Measurements from ENCODE around the gene MAN2A2. TPM values are rescaled to one million over a fixed set of nuclear protein-coding genes. Genes with fewer than 3 reads are reported as not detected.

Gene MAN2A2
- total RNA-seq, 1 donor from 2014 or later = 133 TPM

- intact Hi-C loops (cut with micrococcal nuclease) = loop anchor here (5.0 kb wide), 1 partner anchor 1245 kb away; the partner anchor contains the start of genes PEX11A and WDR93
Measured at GRCh38 chr15:90936823-90937222, 33.7 kb downstream of the MAN2A2 start.

DNA sequence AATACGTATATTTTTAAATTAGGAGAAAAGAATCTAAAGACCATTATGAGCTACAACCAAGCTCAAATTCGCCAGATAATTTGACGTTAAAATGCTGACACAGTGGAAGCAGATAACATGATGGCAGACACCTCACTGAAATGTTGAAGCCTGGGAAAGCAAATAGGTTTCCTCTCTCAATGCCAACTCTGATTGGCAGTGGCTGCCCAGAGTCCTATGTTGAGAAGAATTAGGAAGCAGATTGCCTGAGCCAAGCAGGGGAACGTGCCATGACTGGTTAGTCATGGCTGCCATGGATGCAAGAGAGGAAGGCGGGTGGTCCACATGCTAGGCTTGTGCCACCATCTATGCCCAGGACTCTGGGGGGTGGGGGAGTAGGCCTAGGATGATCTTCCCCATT, 35.2 kb downstream of the MAN2A2 start:
- no peaks in the 10 kb centered on the region for H3K9me3 Mint-ChIP-seq
- peaks cover 20% of the 10 kb centered on the region for H3K4me1 Mint-ChIP-seq
- ChIA-PET CTCF (interaction anchor here (1.4 kb wide), 1 partner anchor 10 kb away, joined by 3 read pairs; no protein-coding TSS in a partner anchor), POLR2A (no interaction called here)
- H3K27ac Mint-ChIP-seq = no peak overlapping the region
- no peaks in the 10 kb centered on the region for H3K27me3 Mint-ChIP-seq
- no peak for ATAC-seq (ENCODE audit: low read depth)
- intact Hi-C loops (cut with micrococcal nuclease) = loop anchor here (5.0 kb wide), 1 partner anchor 1246 kb away; the partner anchor contains the start of genes PEX11A and WDR93
- no peak for TF ChIP-seq CTCF (IDR thresholded peaks at IDR 0.05)
- peaks cover 48% of the 10 kb centered on the region for H3K36me3 Mint-ChIP-seq (ENCODE audit: low read depth)
- no peak overlapping the region for H3K4me3 Mint-ChIP-seq
- no peak for DNase-seq

More at GRCh38 chr15:90936823-90937222, 33.7 kb downstream of the MAN2A2 start:
- ChIA-PET POLR2A (interaction anchor here (8.7 kb wide), 1 partner anchor 35 kb away, joined by 213 read pairs; the partner anchor contains the start of gene MAN2A2), CTCF (interaction anchor here (1.2 to 8.7 kb wide), 2 partner anchors 37 to 576 kb away, joined by 4 to 193 read pairs; partner anchors contain the start of gene MAN2A2)
- H3K4me3 Mint-ChIP-seq = peak overlapping the region; percentile 89
- ATAC-seq (ENCODE audit: low read depth) (no peak), DNase-seq (no peak)
- TF ChIP-seq CTCF (IDR thresholded peaks at IDR 0.05) = no peak
- H3K36me3 Mint-ChIP-seq (ENCODE audit: low read depth) = peaks cover 36% of the 10 kb centered on the region
- no peaks in the 10 kb centered on the region for H3K9me3 Mint-ChIP-seq
- H3K27ac Mint-ChIP-seq = no peak overlapping the region
- no peaks in the 10 kb centered on the region for H3K27me3 Mint-ChIP-seq
- H3K4me1 Mint-ChIP-seq = peaks cover 25% of the 10 kb centered on the region

- H3K27ac Mint-ChIP-seq = no peak overlapping the region
- intact Hi-C loops (cut with micrococcal nuclease) = loop anchor here (5.0 kb wide), 1 partner anchor 1247 kb away; the partner anchor contains the start of genes PEX11A and WDR93
Measured at GRCh38 chr15:90939756-90940155, 36.7 kb downstream of the MAN2A2 start.

DNA sequence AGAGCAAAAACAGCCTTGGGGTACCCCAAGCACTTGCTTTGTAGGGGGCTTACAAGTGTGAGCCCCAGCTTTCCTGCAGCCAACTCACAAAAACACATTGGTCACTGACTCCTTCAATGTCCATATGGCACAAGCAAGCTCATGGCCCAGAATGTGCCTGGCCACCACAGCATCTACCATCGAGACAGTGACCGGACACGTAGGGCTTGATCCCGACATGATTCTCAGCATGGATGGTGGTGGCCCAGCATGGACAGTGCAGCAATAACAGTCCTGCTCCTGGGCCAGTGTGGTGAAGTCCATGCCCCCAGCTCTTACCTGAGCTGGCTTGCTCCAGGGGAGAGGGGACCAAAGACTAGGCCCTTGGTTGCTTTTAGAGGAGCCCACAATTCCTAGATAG, 37.9 kb downstream of the MAN2A2 start:
- peaks cover 9% of the 10 kb centered on the region for H3K4me1 Mint-ChIP-seq
- no peak overlapping the region for H3K4me3 Mint-ChIP-seq
- intact Hi-C loops (cut with micrococcal nuclease) = no loop called here
- no peaks in the 10 kb centered on the region for H3K27me3 Mint-ChIP-seq
- H3K9me3 Mint-ChIP-seq = no peaks in the 10 kb centered on the region
- no peak for ATAC-seq (ENCODE audit: low read depth)
- peaks cover 66% of the 10 kb centered on the region for H3K36me3 Mint-ChIP-seq (ENCODE audit: low read depth)
- no peak for DNase-seq
- CTCF ChIA-PET = no interaction called here
- POLR2A ChIA-PET = interaction anchor here (0.6 kb wide), 1 partner anchor 14 kb away, joined by 4 read pairs; the partner anchor contains the start of gene RCCD1
- H3K27ac Mint-ChIP-seq = no peak overlapping the region
- TF ChIP-seq CTCF (IDR thresholded peaks at IDR 0.05) = no peak

More at GRCh38 chr15:90939756-90940155, 36.7 kb downstream of the MAN2A2 start:
- ChIA-PET CTCF (no interaction called here), POLR2A (no interaction called here)
- Mint-ChIP-seq H3K9me3 (no peaks in the 10 kb centered on the region), H3K36me3 (ENCODE audit: low read depth) (peaks cover 60% of the 10 kb centered on the region), H3K4me1 (peaks cover 14% of the 10 kb centered on the region), H3K4me3 (no peak overlapping the region), H3K27me3 (no peaks in the 10 kb centered on the region)
- DNase-seq (no peak), ATAC-seq (ENCODE audit: low read depth) (no peak)
- no peak for TF ChIP-seq CTCF (IDR thresholded peaks at IDR 0.05)

- intact Hi-C loops (cut with micrococcal nuclease) = no loop called here
- CTCF ChIA-PET = interaction anchor here (2.2 kb wide), 1 partner anchor 10 kb away, joined by 9 read pairs; the partner anchor contains the start of gene HDDC3
- Mint-ChIP-seq H3K9me3 (no peaks in the 10 kb centered on the region), H3K27ac (no peak overlapping the region), H3K27me3 (no peaks in the 10 kb centered on the region), H3K4me1 (no peaks in the 10 kb centered on the region), H3K36me3 (ENCODE audit: low read depth) (peaks cover 73% of the 10 kb centered on the region), H3K4me3 (no peak overlapping the region)
- no peak for DNase-seq
- ATAC-seq (ENCODE audit: low read depth) = no peak
- TF ChIP-seq CTCF (IDR thresholded peaks at IDR 0.05) = no peak
- POLR2A ChIA-PET = interaction anchor here (0.6 to 1.2 kb wide), 4 partner anchors 11 to 675 kb away, joined by 3 to 6 read pairs (median 4); partner anchors contain the start of gene HDDC3
Measured at GRCh38 chr15:90942354-90943120, 39.4 kb downstream of the MAN2A2 start.
